Measurements from ENCODE around the gene SHISA7. TPM values are rescaled to one million over a fixed set of nuclear protein-coding genes. Genes with fewer than 3 reads are reported as not detected.
A peak's percentile ranks its signal among the peaks of the same experiment; 100 is the strongest.

The SHISA7 gene
- total RNA-seq, 1 experiment from 2014 or later: 0.06 TPM

- no peak for DNase-seq (ENCODE audit: low read depth)
Measured at GRCh38 chr19:55390461-55390880, 52.6 kb downstream of the SHISA7 start.

- DNase-seq (ENCODE audit: low read depth): no peak
Measured at GRCh38 chr19:55389386-55390317, 53.4 kb downstream of the SHISA7 start.

GRCh38 chr19:55387736-55388497 is 55.2 kb downstream of the SHISA7 start:
- no peak for DNase-seq (ENCODE audit: low read depth)

GRCh38 chr19:55386493-55386971 is 56.6 kb downstream of the SHISA7 start:
- DNase-seq (ENCODE audit: low read depth): no peak

GRCh38 chr19:55385724-55386492 is 57.2 kb downstream of the SHISA7 start, which contains the start of gene RPL28:
Gene RPL28, plus strand, starts transcription at chr19:55385932. Its CDS starts 426 bp downstream, at chr19:55386358.
- peak; percentile 97 for DNase-seq (ENCODE audit: low read depth)

- DNase-seq (ENCODE audit: low read depth): peak; percentile 92
Measured at GRCh38 chr19:55384920-55385723, 58.0 kb downstream of the SHISA7 start.

- DNase-seq (ENCODE audit: low read depth): no peak
Measured at GRCh38 chr19:55384131-55384919, 58.8 kb downstream of the SHISA7 start, which contains the start of gene TMEM238. Gene TMEM238, minus strand, starts transcription at chr19:55384292. Its CDS starts 33 bp downstream, at chr19:55384259.

GRCh38 chr19:55383279-55384130 is 59.6 kb downstream of the SHISA7 start:
- no peak for DNase-seq (ENCODE audit: low read depth)

- no peak for DNase-seq (ENCODE audit: low read depth)
Measured at GRCh38 chr19:55382522-55383054, 60.5 kb downstream of the SHISA7 start.

- DNase-seq (ENCODE audit: low read depth): no peak
Measured at GRCh38 chr19:55382013-55382412, 61.1 kb downstream of the SHISA7 start.

- peak; percentile 72 for DNase-seq (ENCODE audit: low read depth)
Measured at GRCh38 chr19:55379174-55379573, 63.9 kb downstream of the SHISA7 start.

Other genes with a start within 250 kb of the SHISA7 start
- gene PTPRH, start 233.8 kb downstream of the SHISA7 start, total RNA-seq (2014; rRNA removed): 0.19 and 0.29 TPM in 2 replicates
- 0.98 and 1.5 TPM in 2 replicates for gene TMEM86B, start 214.5 kb downstream of the SHISA7 start, total RNA-seq (2014; rRNA removed)
- gene PPP6R1, start 184.3 kb downstream of the SHISA7 start, total RNA-seq (2014; rRNA removed): 57.1 and 61.4 TPM in 2 replicates
- 45.7 and 49.8 TPM in 2 replicates for gene HSPBP1, start 163.2 kb downstream of the SHISA7 start, total RNA-seq (2014; rRNA removed)
- 5.7 and 10.8 TPM in 2 replicates for gene BRSK1, start 159.3 kb downstream of the SHISA7 start, total RNA-seq (2014; rRNA removed)
- gene TMEM150B, start 118.0 kb downstream of the SHISA7 start, total RNA-seq (2014; rRNA removed): not detected in 2 replicates
- gene KMT5C, start 103.4 kb downstream of the SHISA7 start, total RNA-seq (2014; rRNA removed): 14.8 and 16.9 TPM in 2 replicates
- gene COX6B2, start 88.6 kb downstream of the SHISA7 start, total RNA-seq (2014; rRNA removed): not detected in 2 replicates
- gene GARIN5B, start 80.0 kb downstream of the SHISA7 start, total RNA-seq (2014; rRNA removed): not detected in 2 replicates
- gene IL11, start 72.8 kb downstream of the SHISA7 start, total RNA-seq (2014; rRNA removed): 1.7 and 2.1 TPM in 2 replicates
- gene TMEM190, start 66.5 kb downstream of the SHISA7 start, total RNA-seq (2014; rRNA removed): not detected in 2 replicates
- 0.32 TPM in 1 of 2 replicates, not detected in the other for gene TMEM238, start 59.0 kb downstream of the SHISA7 start, total RNA-seq (2014; rRNA removed)
- gene RPL28, start 57.4 kb downstream of the SHISA7 start, total RNA-seq (2014; rRNA removed): 306 and 535 TPM in 2 replicates
- gene UBE2S, start 35.5 kb downstream of the SHISA7 start, total RNA-seq (2014; rRNA removed): 254 and 267 TPM in 2 replicates
- gene ISOC2, start 18.3 kb upstream of the SHISA7 start, total RNA-seq (2014; rRNA removed): 89.8 and 90.2 TPM in 2 replicates
- not detected in 2 replicates for gene C19orf85, start 21.5 kb upstream of the SHISA7 start, total RNA-seq (2014; rRNA removed)
- gene ZNF628, start 33.3 kb upstream of the SHISA7 start, total RNA-seq (2014; rRNA removed): 2.7 and 9.2 TPM in 2 replicates
- gene NAT14, start 41.9 kb upstream of the SHISA7 start, total RNA-seq (2014; rRNA removed): 23.7 and 25.8 TPM in 2 replicates
- 0.34 and 0.45 TPM in 2 replicates for gene SSC5D, start 45.1 kb upstream of the SHISA7 start, total RNA-seq (2014; rRNA removed)
- gene SBK2, start 93.8 kb upstream of the SHISA7 start, total RNA-seq (2014; rRNA removed): 0.71 and 1.5 TPM in 2 replicates
- 0.17 and 0.26 TPM in 2 replicates for gene SBK3, start 102.2 kb upstream of the SHISA7 start, total RNA-seq (2014; rRNA removed)
- 7.3 and 7.7 TPM in 2 replicates for gene ZNF579, start 137.5 kb upstream of the SHISA7 start, total RNA-seq (2014; rRNA removed)
- 4.7 and 7.4 TPM in 2 replicates for gene FIZ1, start 156.2 kb upstream of the SHISA7 start, total RNA-seq (2014; rRNA removed)
- gene ZNF524, start 157.0 kb upstream of the SHISA7 start, total RNA-seq (2014; rRNA removed): 13.4 and 14.0 TPM in 2 replicates
- gene ZNF865, start 162.3 kb upstream of the SHISA7 start, total RNA-seq (2014; rRNA removed): 2.2 and 3.0 TPM in 2 replicates
- 3.3 and 5.5 TPM in 2 replicates for gene ZNF784, start 181.3 kb upstream of the SHISA7 start, total RNA-seq (2014; rRNA removed)
- gene ZNF580, start 197.7 kb upstream of the SHISA7 start, total RNA-seq (2014; rRNA removed): 8.7 and 15.3 TPM in 2 replicates
- gene ZNF581, start 200.3 kb upstream of the SHISA7 start, total RNA-seq (2014; rRNA removed): 11.4 and 15.4 TPM in 2 replicates
- gene CCDC106, start 204.9 kb upstream of the SHISA7 start, total RNA-seq (2014; rRNA removed): 14.2 and 15.3 TPM in 2 replicates
- gene U2AF2, start 211.7 kb upstream of the SHISA7 start, total RNA-seq (2014; rRNA removed): 168 and 174 TPM in 2 replicates
- gene EPN1, start 231.9 kb upstream of the SHISA7 start, total RNA-seq (2014; rRNA removed): 126 and 145 TPM in 2 replicates

Measured in LHCN-M2 (cell line).